C4-2B (cell line): Measurements from ENCODE around the gene TELO2.

Experiments used
- CTCF ChIP-seq: fragments of 450-650 bp; conservative IDR thresholded peaks from 2 replicates; pipeline ENCODE4 v1.5.1; 2017; ENCODE audit warnings: mild to moderate bottlenecking
- ZFX ChIP-seq: fragments of 450-650 bp; IDR thresholded peaks from 2 replicates; pipeline ENCODE4 v1.6.1; 2017

GRCh38 chr16:1505073-1505844 is 12.1 kb downstream of the TELO2 start:
- TF ChIP-seq CTCF (no peak), ZFX (no peak)
